Astrocyte of the hippocampus (primary cell): Measurements from ENCODE around the gene FEZ2.

Source experiments
- DNase-seq: peaks from one replicate; pipeline ENCODE4 v3.0.0; 2011; ENCODE audit warnings: low read depth, low spot score

Gene FEZ2

DNA sequence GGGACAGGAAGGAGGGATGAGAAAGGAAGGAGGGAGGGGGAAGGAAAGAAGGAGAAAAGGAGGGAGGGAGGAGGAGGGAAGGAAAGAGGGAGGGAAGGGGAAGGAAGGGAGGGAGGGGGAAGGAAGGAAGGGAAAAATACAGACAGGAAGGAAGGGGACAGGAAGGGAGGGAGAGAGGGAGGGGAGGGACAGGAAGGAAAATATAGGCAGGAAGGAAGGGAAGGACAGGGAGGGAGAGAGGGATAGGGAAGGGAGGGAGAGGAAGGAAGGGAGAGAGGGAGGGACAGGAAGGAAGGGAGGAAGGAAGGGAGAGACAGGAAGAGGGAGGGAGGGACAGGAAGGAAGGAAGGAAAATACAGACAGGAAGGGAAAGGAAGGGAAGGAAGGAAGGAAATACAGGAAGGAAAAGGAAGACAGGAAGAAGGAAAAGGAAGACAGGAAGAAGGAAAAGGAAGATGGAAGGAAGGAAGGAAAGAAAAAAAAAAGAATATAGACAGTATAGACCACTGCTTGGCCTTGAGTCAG is 63.6 kb downstream of the FEZ2 start:
- DNase-seq, result no peak

DNA sequence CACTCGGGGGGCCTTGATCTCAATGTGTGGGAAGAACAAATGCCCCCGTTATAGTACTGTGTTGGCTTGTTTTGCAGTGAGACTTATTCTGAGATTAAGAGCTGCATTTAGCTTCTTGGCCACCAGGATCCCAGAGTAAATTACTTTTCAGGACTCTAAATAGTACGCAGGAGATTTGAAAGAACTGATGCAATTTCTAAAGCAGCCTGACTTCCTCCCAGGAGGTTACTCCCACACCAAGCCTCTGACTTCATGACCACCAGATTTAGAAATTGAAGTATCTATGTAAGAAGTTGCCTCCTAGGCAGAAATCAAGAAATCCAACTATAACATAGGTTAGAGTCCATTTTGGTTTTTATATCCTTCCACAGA is 67.0 kb downstream of the FEZ2 start:
- DNase-seq, result no peak

GRCh38 chr2:36530178-36530982 is 67.6 kb downstream of the FEZ2 start:
- DNase-seq, result peak; percentile 52

DNA sequence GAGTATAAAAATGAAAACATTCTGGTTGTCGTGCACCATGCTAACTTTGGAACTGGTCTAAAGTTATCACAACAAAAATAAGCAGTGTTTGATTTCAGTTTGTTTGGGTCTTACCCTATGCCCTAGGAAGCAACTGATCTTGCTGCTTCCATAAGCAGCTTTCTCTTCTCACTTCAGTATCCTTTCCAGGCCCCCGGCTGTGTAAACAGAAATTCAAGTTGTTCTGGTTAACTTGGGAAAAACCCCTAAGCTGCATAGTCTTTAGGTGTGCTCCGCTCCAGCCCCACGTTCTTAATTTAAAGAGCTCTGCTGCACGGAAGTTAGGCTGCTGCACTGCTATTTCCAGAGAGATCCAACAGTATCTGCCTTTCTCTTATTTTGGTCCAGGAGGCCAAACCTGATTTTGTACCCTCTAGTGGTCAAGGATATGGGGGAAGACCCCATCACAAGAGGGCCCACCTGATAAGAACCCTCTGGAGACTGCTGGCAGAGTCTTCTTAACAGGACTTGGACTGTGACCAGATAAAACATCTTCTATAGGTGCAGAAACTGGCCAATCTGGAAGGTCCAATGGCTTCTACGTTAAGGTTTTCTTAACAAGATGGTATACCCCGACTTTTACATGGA is 69.1 kb downstream of the FEZ2 start:
- no peak for DNase-seq

- DNase-seq, result no peak
Measured at GRCh38 chr2:36528274-36528673, 69.7 kb downstream of the FEZ2 start.

DNA sequence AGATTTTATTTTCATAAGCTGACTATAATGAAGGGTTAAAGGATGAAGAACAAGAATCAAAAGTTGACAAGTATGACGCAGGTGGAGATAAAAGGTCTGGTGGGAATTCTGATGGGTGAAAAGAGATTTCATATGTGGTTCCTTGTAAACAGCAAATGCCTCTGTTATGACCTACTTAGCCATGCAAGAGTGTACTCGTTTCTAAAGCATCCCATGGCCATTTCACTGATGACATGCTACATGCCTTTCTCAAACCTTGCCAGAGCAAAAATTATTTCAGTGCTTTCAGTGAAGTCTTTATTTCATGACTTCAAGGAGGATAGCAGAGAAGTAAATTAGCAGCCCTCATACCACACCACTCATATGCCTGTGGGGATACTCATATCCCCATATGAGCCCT is 71.7 kb downstream of the FEZ2 start:
- no peak for DNase-seq

- DNase-seq, result no peak
Measured at GRCh38 chr2:36525245-36525644, 72.7 kb downstream of the FEZ2 start.

DNA sequence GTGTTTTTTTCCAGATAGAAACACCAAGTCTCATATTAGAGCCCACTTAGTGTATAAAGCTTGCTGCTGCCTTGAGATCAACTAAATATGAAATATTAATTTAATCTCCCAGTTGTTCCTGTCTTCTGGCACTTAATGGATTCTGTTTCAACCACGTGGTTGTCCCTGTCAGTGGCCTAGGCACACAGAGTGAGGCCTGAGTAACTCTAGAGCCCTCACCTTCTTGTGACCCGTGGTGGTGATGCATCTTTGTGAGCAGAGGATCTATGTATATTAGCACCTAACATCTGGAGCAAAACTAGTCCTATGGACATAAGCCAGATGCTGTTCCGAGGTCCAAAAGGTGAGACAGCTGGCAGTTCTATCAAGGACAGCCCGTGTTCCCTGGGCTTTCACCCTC is 74.8 kb downstream of the FEZ2 start:
- DNase-seq, result no peak

DNA sequence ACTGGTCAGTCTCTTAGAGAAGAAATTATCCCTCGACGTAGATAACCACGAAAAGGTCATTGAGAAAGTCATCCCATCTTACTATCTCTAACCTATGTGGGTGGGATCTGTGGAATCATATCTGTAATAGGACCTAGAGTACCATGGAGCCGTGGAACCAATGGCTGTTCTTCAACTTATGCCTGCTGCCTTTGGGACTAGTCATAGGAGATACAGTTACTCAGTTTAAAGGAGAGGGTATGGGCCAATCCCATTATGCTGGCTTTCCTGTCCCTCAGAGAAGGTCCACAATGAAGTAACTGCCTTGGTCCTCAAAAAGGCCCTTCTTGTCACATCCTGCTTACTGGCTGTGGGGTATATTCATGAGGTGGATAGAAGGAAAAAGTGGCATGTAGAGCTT is 77.5 kb downstream of the FEZ2 start:
- no peak for DNase-seq

- peak; percentile 46 for DNase-seq
Measured at GRCh38 chr2:36516136-36516870, 81.7 kb downstream of the FEZ2 start.

GRCh38 chr2:36515538-36515937 is 82.4 kb downstream of the FEZ2 start:
- no peak for DNase-seq

- no peak for DNase-seq
Measured at GRCh38 chr2:36513661-36514060, 84.3 kb downstream of the FEZ2 start.

DNA sequence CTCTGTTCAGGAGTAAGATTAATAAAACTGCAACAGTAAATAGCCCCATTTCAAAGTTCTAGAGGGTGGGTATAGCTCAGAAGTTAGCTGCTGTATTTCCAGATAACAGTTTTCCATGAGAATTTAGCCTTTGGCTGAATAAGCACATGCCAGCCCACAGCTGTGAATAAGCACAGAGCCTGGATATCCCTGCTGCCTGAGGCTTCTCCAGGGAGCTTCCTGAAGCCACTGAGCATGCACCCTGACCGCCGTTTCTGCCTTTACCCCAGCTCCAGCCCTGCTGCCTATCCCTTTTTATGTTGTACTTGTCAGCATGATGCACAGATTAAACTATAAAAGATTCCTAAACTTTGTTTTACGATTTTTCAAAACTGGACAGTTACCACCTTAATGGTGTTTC is 85.3 kb downstream of the FEZ2 start:
- peak; percentile 32 for DNase-seq

GRCh38 chr2:36511858-36512603 is 85.9 kb downstream of the FEZ2 start:
- peak; percentile 65 for DNase-seq

DNA sequence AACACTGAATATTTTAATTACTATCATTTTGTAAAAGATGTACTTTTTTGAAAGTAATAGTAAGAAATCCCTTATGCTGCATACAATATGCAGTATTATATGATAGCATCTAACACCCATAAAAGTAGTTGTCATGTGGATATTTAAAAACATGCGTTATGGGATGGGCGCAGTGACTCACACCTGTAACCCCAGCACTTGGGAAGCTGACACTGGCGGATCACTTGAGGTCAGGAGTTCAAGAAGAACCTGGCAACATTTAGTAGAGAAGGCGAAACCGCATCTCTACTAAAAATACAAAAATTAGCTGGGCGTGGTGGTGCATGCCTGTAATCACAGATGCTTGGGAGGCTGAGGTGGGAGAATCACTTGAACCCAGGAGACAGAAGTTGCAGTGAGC is 88.9 kb downstream of the FEZ2 start:
- DNase-seq, result no peak

DNA sequence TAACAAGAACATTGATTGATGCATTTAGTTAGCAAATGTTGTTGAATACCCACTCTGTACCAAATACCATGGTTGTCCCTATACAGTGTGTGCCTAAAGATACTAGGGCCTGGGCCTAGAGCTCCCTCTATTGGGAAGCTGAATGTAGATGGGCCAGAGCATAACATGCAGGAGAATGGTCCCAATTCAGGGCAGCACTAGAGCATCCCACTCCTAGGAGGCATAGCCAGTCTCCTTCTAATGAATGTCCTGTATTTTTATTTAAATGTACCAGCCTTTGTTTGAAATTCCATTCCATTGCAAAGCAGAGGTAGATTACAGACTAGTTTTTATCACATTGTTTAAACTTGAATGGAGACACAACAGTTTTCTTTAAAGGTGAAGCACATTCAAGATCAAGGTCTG is 90.6 kb downstream of the FEZ2 start:
- DNase-seq, result peak; percentile 75
